GM21737 (cell line): ENCODE results near the gene POLR3A.
"Not testable (repeated sequence)": the region's sequence is repeated elsewhere in the genome, so short reads cannot be mapped to it uniquely, and the experiment has no call there.

Experiments used
- ATAC-seq: cut with Tn5 transposase; IDR thresholded peaks from one replicate; pipeline ENCODE4 v1.9.1; 2021; ENCODE audit warnings: mild to moderate bottlenecking, moderate library complexity; ENCODE audit not compliant: unreplicated experiment

Gene POLR3A

GRCh38 chr10:78025685-78026364, 3.5 kb downstream of the POLR3A start:
- no peak for ATAC-seq

- no peak for ATAC-seq
Measured at GRCh38 chr10:78023741-78024140, 5.6 kb downstream of the POLR3A start.

GRCh38 chr10:78021201-78021600, 8.1 kb downstream of the POLR3A start:
- no peak for ATAC-seq

GRCh38 chr10:78019264-78019663, 10.1 kb downstream of the POLR3A start:
- no peak for ATAC-seq

GRCh38 chr10:78017856-78018255, 11.5 kb downstream of the POLR3A start:
- ATAC-seq, result no peak

- ATAC-seq, result no peak
Measured at GRCh38 chr10:78015546-78015945, 13.8 kb downstream of the POLR3A start.

- ATAC-seq, result no peak
Measured at GRCh38 chr10:78013564-78013963, 15.8 kb downstream of the POLR3A start.

- ATAC-seq, result no peak
Measured at GRCh38 chr10:78011065-78011464, 18.2 kb downstream of the POLR3A start.

- no peak for ATAC-seq
Measured at GRCh38 chr10:78010278-78010677, 19.0 kb downstream of the POLR3A start.

- no peak for ATAC-seq
Measured at GRCh38 chr10:78009662-78010061, 19.7 kb downstream of the POLR3A start.

GRCh38 chr10:78007172-78007571, 22.1 kb downstream of the POLR3A start:
- ATAC-seq, result no peak

GRCh38 chr10:78004215-78005026, 24.9 kb downstream of the POLR3A start:
- no peak for ATAC-seq

GRCh38 chr10:78002541-78003288, 26.6 kb downstream of the POLR3A start:
- ATAC-seq, result no peak

GRCh38 chr10:78000956-78001472, 28.3 kb downstream of the POLR3A start:
- ATAC-seq, result no peak

GRCh38 chr10:78000206-78000605, 29.1 kb downstream of the POLR3A start:
- no peak for ATAC-seq

GRCh38 chr10:77998780-77999179, 30.5 kb downstream of the POLR3A start:
- not testable (repeated sequence) for ATAC-seq

- no peak for ATAC-seq
Measured at GRCh38 chr10:77993620-77994019, 35.7 kb downstream of the POLR3A start.

GRCh38 chr10:77989081-77989724, 40.1 kb downstream of the POLR3A start:
- no peak for ATAC-seq

- ATAC-seq, result no peak
Measured at GRCh38 chr10:77987671-77988255, 41.6 kb downstream of the POLR3A start.

- ATAC-seq, result no peak
Measured at GRCh38 chr10:77984986-77985385, 44.3 kb downstream of the POLR3A start.
